ENCODE data around the gene AFG3L2.
A peak's percentile ranks its signal among the peaks of the same experiment; 100 is the strongest.

GRCh38 chr18:12327510-12328178 is 49.4 kb downstream of the AFG3L2 start:
- TF ChIP-seq CTCF (CRISPR knock-in tag; IDR thresholded peaks at IDR 0.05) (peak; percentile 85), ZNF3 (CRISPR knock-in tag; IDR thresholded peaks at IDR 0.05) (no peak), KDM4B (CRISPR knock-in tag; IDR thresholded peaks at IDR 0.05) (no peak), MAX (IDR thresholded peaks at IDR 0.05) (no peak), GTF2F1 (IDR thresholded peaks at IDR 0.05; ENCODE audit: low read length) (no peak), NFRKB (IDR thresholded peaks at IDR 0.05) (no peak), PBX3 (CRISPR knock-in tag; IDR thresholded peaks at IDR 0.05; ENCODE audit: borderline replicate concordance) (no peak), ATF2 (CRISPR knock-in tag; IDR thresholded peaks at IDR 0.05) (0 out of 2 replicates have a peak, but pooled peaks have one; percentile 20), SRSF9 (IDR thresholded peaks at IDR 0.05; ENCODE audit: borderline replicate concordance, insufficient read depth, low read depth, low read length, poor library complexity, severe bottlenecking) (no peak), PHF5A (CRISPR knock-in tag; IDR thresholded peaks at IDR 0.05; ENCODE audit: low read depth, unreplicated experiment) (no peak)
- TF ChIP-seq, protein P1, sequence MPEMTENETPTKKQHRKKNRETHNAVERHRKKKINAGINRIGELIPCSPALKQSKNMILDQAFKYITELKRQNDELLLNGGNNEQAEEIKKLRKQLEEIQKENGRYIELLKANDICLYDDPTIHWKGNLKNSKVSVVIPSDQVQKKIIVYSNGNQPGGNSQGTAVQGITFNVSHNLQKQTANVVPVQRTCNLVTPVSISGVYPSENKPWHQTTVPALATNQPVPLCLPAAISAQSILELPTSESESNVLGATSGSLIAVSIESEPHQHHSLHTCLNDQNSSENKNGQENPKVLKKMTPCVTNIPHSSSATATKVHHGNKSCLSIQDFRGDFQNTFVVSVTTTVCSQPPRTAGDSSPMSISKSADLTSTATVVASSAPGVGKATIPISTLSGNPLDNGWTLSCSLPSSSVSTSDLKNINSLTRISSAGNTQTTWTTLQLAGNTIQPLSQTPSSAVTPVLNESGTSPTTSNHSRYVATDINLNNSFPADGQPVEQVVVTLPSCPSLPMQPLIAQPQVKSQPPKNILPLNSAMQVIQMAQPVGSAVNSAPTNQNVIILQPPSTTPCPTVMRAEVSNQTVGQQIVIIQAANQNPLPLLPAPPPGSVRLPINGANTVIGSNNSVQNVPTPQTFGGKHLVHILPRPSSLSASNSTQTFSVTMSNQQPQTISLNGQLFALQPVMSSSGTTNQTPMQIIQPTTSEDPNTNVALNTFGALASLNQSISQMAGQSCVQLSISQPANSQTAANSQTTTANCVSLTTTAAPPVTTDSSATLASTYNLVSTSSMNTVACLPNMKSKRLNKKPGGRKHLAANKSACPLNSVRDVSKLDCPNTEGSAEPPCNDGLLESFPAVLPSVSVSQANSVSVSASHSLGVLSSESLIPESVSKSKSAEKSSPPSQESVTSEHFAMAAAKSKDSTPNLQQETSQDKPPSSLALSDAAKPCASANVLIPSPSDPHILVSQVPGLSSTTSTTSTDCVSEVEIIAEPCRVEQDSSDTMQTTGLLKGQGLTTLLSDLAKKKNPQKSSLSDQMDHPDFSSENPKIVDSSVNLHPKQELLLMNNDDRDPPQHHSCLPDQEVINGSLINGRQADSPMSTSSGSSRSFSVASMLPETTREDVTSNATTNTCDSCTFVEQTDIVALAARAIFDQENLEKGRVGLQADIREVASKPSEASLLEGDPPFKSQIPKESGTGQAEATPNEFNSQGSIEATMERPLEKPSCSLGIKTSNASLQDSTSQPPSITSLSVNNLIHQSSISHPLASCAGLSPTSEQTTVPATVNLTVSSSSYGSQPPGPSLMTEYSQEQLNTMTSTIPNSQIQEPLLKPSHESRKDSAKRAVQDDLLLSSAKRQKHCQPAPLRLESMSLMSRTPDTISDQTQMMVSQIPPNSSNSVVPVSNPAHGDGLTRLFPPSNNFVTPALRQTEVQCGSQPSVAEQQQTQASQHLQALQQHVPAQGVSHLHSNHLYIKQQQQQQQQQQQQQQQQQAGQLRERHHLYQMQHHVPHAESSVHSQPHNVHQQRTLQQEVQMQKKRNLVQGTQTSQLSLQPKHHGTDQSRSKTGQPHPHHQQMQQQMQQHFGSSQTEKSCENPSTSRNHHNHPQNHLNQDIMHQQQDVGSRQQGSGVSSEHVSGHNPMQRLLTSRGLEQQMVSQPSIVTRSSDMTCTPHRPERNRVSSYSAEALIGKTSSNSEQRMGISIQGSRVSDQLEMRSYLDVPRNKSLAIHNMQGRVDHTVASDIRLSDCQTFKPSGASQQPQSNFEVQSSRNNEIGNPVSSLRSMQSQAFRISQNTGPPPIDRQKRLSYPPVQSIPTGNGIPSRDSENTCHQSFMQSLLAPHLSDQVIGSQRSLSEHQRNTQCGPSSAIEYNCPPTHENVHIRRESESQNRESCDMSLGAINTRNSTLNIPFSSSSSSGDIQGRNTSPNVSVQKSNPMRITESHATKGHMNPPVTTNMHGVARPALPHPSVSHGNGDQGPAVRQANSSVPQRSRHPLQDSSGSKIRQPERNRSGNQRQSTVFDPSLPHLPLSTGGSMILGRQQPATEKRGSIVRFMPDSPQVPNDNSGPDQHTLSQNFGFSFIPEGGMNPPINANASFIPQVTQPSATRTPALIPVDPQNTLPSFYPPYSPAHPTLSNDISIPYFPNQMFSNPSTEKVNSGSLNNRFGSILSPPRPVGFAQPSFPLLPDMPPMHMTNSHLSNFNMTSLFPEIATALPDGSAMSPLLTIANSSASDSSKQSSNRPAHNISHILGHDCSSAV (CRISPR knock-in tag; IDR thresholded peaks at IDR 0.05; ENCODE audit: borderline replicate concordance) = no peak
- TF ChIP-seq, protein P2, sequence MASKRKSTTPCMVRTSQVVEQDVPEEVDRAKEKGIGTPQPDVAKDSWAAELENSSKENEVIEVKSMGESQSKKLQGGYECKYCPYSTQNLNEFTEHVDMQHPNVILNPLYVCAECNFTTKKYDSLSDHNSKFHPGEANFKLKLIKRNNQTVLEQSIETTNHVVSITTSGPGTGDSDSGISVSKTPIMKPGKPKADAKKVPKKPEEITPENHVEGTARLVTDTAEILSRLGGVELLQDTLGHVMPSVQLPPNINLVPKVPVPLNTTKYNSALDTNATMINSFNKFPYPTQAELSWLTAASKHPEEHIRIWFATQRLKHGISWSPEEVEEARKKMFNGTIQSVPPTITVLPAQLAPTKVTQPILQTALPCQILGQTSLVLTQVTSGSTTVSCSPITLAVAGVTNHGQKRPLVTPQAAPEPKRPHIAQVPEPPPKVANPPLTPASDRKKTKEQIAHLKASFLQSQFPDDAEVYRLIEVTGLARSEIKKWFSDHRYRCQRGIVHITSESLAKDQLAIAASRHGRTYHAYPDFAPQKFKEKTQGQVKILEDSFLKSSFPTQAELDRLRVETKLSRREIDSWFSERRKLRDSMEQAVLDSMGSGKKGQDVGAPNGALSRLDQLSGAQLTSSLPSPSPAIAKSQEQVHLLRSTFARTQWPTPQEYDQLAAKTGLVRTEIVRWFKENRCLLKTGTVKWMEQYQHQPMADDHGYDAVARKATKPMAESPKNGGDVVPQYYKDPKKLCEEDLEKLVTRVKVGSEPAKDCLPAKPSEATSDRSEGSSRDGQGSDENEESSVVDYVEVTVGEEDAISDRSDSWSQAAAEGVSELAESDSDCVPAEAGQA (IDR thresholded peaks at IDR 0.05; ENCODE audit: low read depth) = no peak
- TF ChIP-seq, protein P2 (CRISPR knock-in tag; IDR thresholded peaks at IDR 0.05; ENCODE audit: borderline replicate concordance) = no peak

Measured in HepG2 (cell line).